Measurements from ENCODE around the gene ABCB6. TPM values are rescaled to one million over a fixed set of nuclear protein-coding genes. Genes with fewer than 3 reads are reported as not detected.
A peak's percentile ranks its signal among the peaks of the same experiment; 100 is the strongest.

Gene ABCB6
- total RNA-seq (34.7 and 37.7 TPM in 2 replicates), polyA plus RNA-seq (53.4 and 59.5 TPM in 2 replicates)

- TF ChIP-seq EZH2 (IDR thresholded peaks at IDR 0.05; ENCODE audit: borderline replicate concordance) (no peak), EZH2phosphoT487 (IDR thresholded peaks at IDR 0.05; ENCODE audit: low read depth, severe bottlenecking, unreplicated experiment) (no peak), CTCF (IDR thresholded peaks at IDR 0.05; ENCODE audit: poor library complexity) (no peak)
- peak within 1 kb of the TSS; percentile 8 for H2AFZ ChIP-seq
- WGBS (ENCODE audit: low lambda C conversion rate, missing lambda C conversion rate): 18% methylated on average over 68 of the region's 71 CpGs
These were observed at the start of gene ABCB6 for GRCh38 chr2:219218732-219219701. Gene ABCB6 (minus strand): TSS chr2:219218958. CDS start chr2:219218673, 285 bp downstream.

DNA sequence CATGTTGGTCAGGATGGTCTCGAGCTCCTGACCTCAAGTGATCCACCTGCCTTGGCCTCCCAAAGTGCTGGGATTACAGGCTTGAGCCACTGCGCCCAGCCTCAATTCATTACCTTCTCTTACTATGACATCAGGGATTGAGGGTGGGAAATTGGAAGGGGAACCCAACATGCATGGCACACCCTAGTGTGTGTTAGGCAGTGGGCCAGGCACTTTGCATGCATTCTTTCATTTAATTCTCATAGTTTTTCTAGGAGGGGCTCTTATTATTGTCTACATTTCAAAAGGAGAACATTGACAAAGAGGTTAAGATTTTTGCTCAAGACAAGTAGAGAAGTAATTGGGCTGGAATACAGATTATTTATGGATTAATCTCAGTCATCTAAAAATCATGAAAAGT is 49.5 kb upstream of the ABCB6 start:
- no peak overlapping the region for H2AFZ ChIP-seq
- H3K79me2 ChIP-seq: no peaks in the 10 kb centered on the region
- no peaks in the 10 kb centered on the region for H3K4me1 ChIP-seq (ENCODE audit: insufficient read depth)
- no peaks in the 10 kb centered on the region for H4K20me1 ChIP-seq (ENCODE audit: insufficient read depth, poor library complexity, severe bottlenecking)
- no peaks in the 10 kb centered on the region for H3K27me3 ChIP-seq
- WGBS (ENCODE audit: low lambda C conversion rate, missing lambda C conversion rate): 92% methylated on average over 2 of the region's 2 CpGs
- H3K9me3 ChIP-seq (ENCODE audit: low read depth): no peaks in the 10 kb centered on the region
- H3K9me2 ChIP-seq (replicated peaks; ENCODE audit: insufficient read depth): no peaks in the 10 kb centered on the region
- TF ChIP-seq CTCF (IDR thresholded peaks at IDR 0.05; ENCODE audit: poor library complexity) (no peak), EZH2 (IDR thresholded peaks at IDR 0.05; ENCODE audit: borderline replicate concordance) (no peak), EZH2phosphoT487 (IDR thresholded peaks at IDR 0.05; ENCODE audit: low read depth, severe bottlenecking, unreplicated experiment) (no peak)
- H3K4me2 ChIP-seq: no peak overlapping the region
- no peak for DNase-seq (ENCODE audit: low spot score)
- no peak overlapping the region for H3K4me3 ChIP-seq
- H3K36me3 ChIP-seq (replicated peaks; ENCODE audit: insufficient read depth, low read depth): no peaks in the 10 kb centered on the region
- H3K27ac ChIP-seq: no peak overlapping the region

More at GRCh38 chr2:219218732-219219701, at the start of gene ABCB6:
- Histone ChIP-seq H3K4me1 (ENCODE audit: insufficient read depth) (peaks cover 10% of the 10 kb centered on the region), H3K27ac (peak within 1 kb of the TSS; percentile 86), H4K20me1 (ENCODE audit: insufficient read depth, poor library complexity, severe bottlenecking) (no peaks in the 10 kb centered on the region), H3K9me3 (ENCODE audit: low read depth) (no peaks in the 10 kb centered on the region), H3K27me3 (no peaks in the 10 kb centered on the region), H3K36me3 (replicated peaks; ENCODE audit: insufficient read depth, low read depth) (no peaks in the 10 kb centered on the region), H3K4me2 (peak within 1 kb of the TSS; percentile 99), H3K79me2 (peaks cover 13% of the 10 kb centered on the region), H3K4me3 (peak within 1 kb of the TSS; percentile 74), H3K9me2 (replicated peaks; ENCODE audit: insufficient read depth) (no peaks in the 10 kb centered on the region)
- peak; percentile 96 for DNase-seq (ENCODE audit: low spot score)

GRCh38 chr2:219266886-219267285 is 48.1 kb upstream of the ABCB6 start:
- Histone ChIP-seq H3K27ac (no peak overlapping the region), H4K20me1 (ENCODE audit: insufficient read depth, poor library complexity, severe bottlenecking) (no peaks in the 10 kb centered on the region), H2AFZ (no peak overlapping the region), H3K4me3 (no peak overlapping the region), H3K79me2 (no peaks in the 10 kb centered on the region), H3K4me1 (ENCODE audit: insufficient read depth) (no peaks in the 10 kb centered on the region), H3K36me3 (replicated peaks; ENCODE audit: insufficient read depth, low read depth) (no peaks in the 10 kb centered on the region), H3K27me3 (no peaks in the 10 kb centered on the region), H3K9me3 (ENCODE audit: low read depth) (no peaks in the 10 kb centered on the region), H3K4me2 (no peak overlapping the region), H3K9me2 (replicated peaks; ENCODE audit: insufficient read depth) (no peaks in the 10 kb centered on the region)
- TF ChIP-seq EZH2 (IDR thresholded peaks at IDR 0.05; ENCODE audit: borderline replicate concordance) (no peak), EZH2phosphoT487 (IDR thresholded peaks at IDR 0.05; ENCODE audit: low read depth, severe bottlenecking, unreplicated experiment) (no peak), CTCF (IDR thresholded peaks at IDR 0.05; ENCODE audit: poor library complexity) (no peak)
- no peak for DNase-seq (ENCODE audit: low spot score)
- 89% methylated on average over 1 of the region's 1 CpG for WGBS (ENCODE audit: low lambda C conversion rate, missing lambda C conversion rate)

Measured in hepatocyte (in vitro differentiated cells).